AG09309 (cell line): ENCODE measurements around the gene LDAH.

ENCODE experiments used
- DNase-seq: peaks from one replicate; pipeline ENCODE4 v3.0.0-alpha.2; 2010; ENCODE audit warnings: low read depth
- H3K4me3 ChIP-seq: 2 replicates; pipeline ENCODE4 v1.5.1; 2011; ENCODE audit warnings: mild to moderate bottlenecking, low read depth, low read length, moderate library complexity; ENCODE audit not compliant: control insufficient read depth
- TF ChIP-seq, protein P1 (sequence below): IDR thresholded peaks from 2 replicates; pipeline ENCODE4 v1.5.1; 2011; ENCODE audit warnings: mild to moderate bottlenecking, low read depth, low read length, inconsistent platforms; ENCODE audit not compliant: insufficient read depth, control insufficient read depth; ENCODE audit errors: missing control alignments

The LDAH gene

DNA sequence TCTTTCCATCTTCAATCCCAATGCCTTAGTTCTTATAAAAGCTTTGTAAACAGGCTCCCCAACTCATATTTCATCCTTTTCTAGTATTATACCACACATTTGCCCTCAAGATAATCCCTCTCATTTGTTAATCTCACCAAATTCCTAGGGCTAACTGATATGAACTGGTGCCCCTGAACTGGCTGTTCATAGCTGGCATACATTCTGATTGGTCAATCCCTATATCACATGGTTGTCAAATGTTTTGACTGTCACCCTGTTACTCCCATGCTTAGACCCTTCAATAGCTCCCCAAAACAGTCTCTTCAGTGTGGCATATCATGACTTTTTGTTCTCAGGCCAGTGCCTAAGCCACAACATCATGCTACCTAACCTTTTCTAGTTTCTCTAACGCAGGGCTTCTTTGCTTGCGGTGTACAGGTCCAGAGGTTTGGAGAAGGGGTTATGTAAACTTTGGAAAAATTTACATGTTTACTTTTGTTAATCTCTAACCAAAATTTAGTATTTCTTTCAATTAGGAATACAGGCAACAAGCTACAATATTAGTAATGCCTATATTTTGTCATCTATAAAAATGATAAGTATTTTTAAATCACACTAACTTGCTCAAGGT, 125.5 kb downstream of the LDAH start:
- no peak for DNase-seq
- TF ChIP-seq, protein P1, sequence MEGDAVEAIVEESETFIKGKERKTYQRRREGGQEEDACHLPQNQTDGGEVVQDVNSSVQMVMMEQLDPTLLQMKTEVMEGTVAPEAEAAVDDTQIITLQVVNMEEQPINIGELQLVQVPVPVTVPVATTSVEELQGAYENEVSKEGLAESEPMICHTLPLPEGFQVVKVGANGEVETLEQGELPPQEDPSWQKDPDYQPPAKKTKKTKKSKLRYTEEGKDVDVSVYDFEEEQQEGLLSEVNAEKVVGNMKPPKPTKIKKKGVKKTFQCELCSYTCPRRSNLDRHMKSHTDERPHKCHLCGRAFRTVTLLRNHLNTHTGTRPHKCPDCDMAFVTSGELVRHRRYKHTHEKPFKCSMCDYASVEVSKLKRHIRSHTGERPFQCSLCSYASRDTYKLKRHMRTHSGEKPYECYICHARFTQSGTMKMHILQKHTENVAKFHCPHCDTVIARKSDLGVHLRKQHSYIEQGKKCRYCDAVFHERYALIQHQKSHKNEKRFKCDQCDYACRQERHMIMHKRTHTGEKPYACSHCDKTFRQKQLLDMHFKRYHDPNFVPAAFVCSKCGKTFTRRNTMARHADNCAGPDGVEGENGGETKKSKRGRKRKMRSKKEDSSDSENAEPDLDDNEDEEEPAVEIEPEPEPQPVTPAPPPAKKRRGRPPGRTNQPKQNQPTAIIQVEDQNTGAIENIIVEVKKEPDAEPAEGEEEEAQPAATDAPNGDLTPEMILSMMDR: no peak
- H3K4me3 ChIP-seq: no peak overlapping the region

DNA sequence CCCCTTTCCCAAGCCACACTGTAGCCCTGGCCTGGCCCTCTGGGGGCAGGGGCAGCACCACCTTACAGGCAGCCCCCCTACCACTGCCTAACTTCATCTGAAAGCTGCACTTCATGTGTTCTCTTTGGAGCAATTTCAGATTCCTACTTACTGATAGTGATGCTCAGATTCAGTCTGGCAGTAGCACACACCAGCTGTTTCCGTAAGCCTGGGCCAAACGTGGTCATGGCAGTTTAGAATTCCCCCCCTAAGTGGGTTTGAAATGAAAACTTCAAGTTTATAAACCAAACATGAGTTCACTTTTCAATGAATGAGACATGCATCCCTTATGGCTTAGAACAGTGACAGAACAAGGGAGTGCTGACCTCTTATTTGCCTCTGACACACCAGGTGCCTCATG, 126.5 kb downstream of the LDAH start:
- no peak overlapping the region for H3K4me3 ChIP-seq
- DNase-seq: no peak
- TF ChIP-seq, protein P1: no peak

DNA sequence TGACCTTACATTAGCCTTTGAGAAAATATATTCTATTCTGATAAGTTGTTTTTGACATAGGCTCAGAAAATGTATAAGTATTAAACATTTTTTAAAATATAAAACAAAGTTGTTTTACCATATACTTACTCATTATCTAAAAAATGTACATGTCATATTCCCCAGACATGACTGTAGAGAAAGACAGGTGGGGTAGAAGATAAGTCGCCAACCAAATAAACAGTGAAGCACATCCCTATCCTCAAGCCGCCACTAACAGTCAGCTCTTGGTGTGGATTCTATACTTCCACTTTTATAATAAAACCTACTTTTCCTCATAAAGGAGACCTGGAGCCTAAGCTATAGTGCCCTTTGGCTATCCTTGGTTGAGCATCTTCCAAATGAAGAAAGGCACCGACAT, 129.6 kb downstream of the LDAH start:
- TF ChIP-seq, protein P1: no peak
- no peak for DNase-seq
- H3K4me3 ChIP-seq: no peak overlapping the region

DNA sequence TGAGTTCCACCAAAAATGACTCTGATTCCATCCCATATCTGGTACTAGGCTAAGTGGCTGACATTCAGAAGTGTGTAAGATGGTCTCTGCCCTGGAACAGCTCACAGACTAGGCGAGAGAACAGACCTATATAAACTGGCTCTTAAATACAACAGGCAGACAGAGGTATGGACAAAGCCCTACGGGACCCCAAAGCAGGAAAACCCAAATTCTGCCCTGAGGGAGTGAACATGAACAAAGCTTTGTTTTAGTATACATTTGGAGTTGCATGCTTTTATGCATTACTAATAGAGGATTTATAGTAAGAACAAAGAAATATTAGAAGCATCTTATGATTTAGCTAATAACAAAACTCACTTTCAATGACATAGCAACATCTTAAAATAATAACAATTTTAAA, 130.8 kb downstream of the LDAH start:
- TF ChIP-seq, protein P1: no peak
- no peak for DNase-seq
- H3K4me3 ChIP-seq: no peak overlapping the region

DNA sequence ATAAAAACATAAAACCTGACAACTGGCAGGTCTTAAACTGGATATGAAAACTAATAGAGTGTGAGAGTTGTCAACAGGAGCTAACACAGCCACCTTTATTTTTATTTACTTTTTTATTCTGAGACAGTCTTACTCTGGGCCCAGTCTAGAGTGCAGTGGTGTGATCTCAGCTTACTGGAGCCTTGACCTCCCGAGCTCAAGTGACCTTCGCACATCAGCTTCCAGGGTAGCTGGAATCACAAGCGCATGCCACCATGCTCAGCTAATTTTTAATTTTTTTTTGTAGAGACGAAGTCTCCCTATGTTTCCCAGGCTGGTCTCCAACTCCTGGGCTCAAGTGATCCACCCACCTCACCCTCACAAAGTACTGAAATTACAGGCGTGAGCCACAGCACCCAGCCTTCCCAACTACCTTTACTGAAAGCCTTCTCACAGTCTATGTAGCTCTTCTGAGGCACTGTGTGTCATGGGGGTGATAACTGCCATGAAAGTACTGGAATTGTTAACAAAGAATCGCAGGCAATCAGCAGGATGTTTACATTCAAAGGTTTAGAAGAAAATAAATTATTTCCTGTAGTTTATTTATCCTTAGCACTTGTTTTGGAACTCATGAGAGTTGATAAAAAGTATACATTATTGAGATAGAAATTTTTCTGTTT, 131.7 kb downstream of the LDAH start:
- DNase-seq: no peak
- no peak overlapping the region for H3K4me3 ChIP-seq
- TF ChIP-seq, protein P1: no peak

DNA sequence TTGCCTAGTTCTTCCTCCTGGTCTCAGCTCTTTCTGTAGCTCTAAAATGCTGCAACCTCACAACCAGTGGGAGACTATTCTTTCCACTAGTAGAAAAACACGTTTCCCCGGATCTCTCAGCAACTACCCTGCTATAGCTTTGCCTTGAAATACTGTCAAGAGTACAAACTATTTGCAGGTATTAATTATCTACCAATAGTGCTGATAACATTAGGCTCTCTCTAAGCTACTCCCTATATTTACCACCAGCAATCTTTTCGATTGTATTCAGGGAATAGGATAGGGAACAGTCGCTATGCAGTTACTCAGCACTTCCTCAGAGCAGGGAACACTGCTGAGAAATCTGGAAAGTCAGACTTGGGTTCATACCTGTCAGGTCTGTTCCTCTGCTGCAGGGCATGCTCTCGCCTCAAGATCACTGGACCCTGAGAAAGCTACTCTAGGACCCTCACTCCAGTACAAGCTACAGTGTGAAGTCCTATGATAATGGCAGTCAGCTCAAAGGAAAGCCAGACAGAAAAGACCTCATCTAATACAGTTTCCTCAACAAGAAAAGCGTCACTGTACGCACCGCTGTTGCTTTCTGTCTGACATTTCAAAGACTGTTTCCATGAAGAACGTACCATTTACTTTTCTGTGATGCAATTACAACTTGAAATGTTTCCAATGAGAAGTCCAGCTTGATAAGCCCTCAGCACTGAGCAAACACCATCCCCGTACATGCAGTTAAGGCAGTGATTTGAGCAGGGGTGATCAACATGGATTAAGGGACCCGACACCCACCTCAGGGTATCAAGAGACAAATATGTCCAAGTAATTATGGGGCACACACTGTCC, 133.3 kb downstream of the LDAH start:
- DNase-seq: no peak
- TF ChIP-seq, protein P1: no peak
- no peak overlapping the region for H3K4me3 ChIP-seq
